ENCODE data around the gene DENND6A.

DNA sequence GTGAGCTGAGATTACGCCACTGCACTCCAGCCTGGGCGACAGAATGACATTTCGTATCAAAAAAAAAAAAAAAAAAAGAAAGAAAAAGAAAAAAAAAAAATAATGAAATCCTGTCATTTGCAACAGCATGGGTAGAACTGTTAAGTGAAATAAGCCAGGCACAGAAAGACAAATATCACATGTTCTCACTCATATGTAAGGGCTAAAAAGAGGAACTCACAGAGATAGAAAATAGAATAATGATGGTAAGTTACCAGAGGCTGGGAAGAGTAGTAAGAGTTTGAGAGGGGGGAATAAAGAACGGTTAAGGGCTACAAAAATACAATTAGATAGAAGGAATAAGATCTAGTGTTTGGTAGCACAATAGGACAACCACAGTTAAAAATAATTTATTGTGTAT lies 19.7 kb downstream of the DENND6A start:
- no peak for TF ChIP-seq EP300 (IDR thresholded peaks at IDR 0.05)
- TF ChIP-seq, protein P1, sequence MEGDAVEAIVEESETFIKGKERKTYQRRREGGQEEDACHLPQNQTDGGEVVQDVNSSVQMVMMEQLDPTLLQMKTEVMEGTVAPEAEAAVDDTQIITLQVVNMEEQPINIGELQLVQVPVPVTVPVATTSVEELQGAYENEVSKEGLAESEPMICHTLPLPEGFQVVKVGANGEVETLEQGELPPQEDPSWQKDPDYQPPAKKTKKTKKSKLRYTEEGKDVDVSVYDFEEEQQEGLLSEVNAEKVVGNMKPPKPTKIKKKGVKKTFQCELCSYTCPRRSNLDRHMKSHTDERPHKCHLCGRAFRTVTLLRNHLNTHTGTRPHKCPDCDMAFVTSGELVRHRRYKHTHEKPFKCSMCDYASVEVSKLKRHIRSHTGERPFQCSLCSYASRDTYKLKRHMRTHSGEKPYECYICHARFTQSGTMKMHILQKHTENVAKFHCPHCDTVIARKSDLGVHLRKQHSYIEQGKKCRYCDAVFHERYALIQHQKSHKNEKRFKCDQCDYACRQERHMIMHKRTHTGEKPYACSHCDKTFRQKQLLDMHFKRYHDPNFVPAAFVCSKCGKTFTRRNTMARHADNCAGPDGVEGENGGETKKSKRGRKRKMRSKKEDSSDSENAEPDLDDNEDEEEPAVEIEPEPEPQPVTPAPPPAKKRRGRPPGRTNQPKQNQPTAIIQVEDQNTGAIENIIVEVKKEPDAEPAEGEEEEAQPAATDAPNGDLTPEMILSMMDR (IDR thresholded peaks at IDR 0.05), result no peak
